ENCODE data around the gene NACA.

NACA gene

GRCh38 chr12:56751712-56752598 lies 26.9 kb upstream of the NACA start, which contains the start of gene PRIM1 (continued):
- TF ChIP-seq ZNF639 (tag by site-specific recombination; IDR thresholded peaks at IDR 0.05) (0 out of 2 replicates have a peak, but pooled peaks have one; percentile 54), ZNF830 (tag by site-specific recombination; IDR thresholded peaks at IDR 0.05; ENCODE audit: low read depth) (no peak), ZNF555 (tag by site-specific recombination; conservative IDR thresholded peaks at IDR 0.05) (no peak), PRDM6 (tag by site-specific recombination; IDR thresholded peaks at IDR 0.05) (no peak), ZNF274 (IDR thresholded peaks at IDR 0.05; ENCODE audit: low read length) (no peak), ZNF274 (tag by site-specific recombination; IDR thresholded peaks at IDR 0.05; ENCODE audit: borderline replicate concordance) (no peak), REST (tag by site-specific recombination; IDR thresholded peaks at IDR 0.05) (0 out of 2 replicates have a peak, but pooled peaks have one; percentile 11), ZSCAN16 (tag by site-specific recombination; IDR thresholded peaks at IDR 0.05) (no peak), ZNF146 (tag by site-specific recombination; IDR thresholded peaks at IDR 0.05) (no peak), ZNF362 (tag by site-specific recombination; IDR thresholded peaks at IDR 0.05) (peak; percentile 85), ZBTB48 (tag by site-specific recombination; IDR thresholded peaks at IDR 0.05) (no peak), ZSCAN5A (tag by site-specific recombination; IDR thresholded peaks at IDR 0.05) (no peak), ZNF513 (tag by site-specific recombination; IDR thresholded peaks at IDR 0.05) (no peak), ZNF449 (tag by site-specific recombination; IDR thresholded peaks at IDR 0.05) (peak; percentile 58; the same call in 1 of the 2 replicates), ZNF660 (tag by site-specific recombination; IDR thresholded peaks at IDR 0.05) (0 out of 2 replicates have a peak, but pooled peaks have one; percentile 56), ZNF404 (tag by site-specific recombination; IDR thresholded peaks at IDR 0.05) (no peak), ZNF792 (tag by site-specific recombination; IDR thresholded peaks at IDR 0.05) (no peak), ZBTB10 (tag by site-specific recombination; IDR thresholded peaks at IDR 0.05) (no peak), ZNF19 (tag by site-specific recombination; IDR thresholded peaks at IDR 0.05; ENCODE audit: low read depth) (no peak), ZNF366 (tag by site-specific recombination; conservative IDR thresholded peaks at IDR 0.05) (no peak), KLF9 (tag by site-specific recombination; IDR thresholded peaks at IDR 0.05; ENCODE audit: low read depth) (0 out of 2 replicates have a peak, but pooled peaks have one; percentile 25), KLF16 (tag by site-specific recombination; IDR thresholded peaks at IDR 0.05) (no peak; the same call in 1 of the 2 replicates), ZNF623 (tag by site-specific recombination; IDR thresholded peaks at IDR 0.05) (no peak)

Data from HEK293 (cell line).